K562 (cell line): ENCODE results near the gene BLVRA. TPM values are rescaled to one million over a fixed set of nuclear protein-coding genes. Genes with fewer than 3 reads are reported as not detected.
A peak's percentile ranks its signal among the peaks of the same experiment; 100 is the strongest.

Experiments used
- ATAC-seq: fragments of 200-7000 bp; cut with Tn5 transposase; 3 replicates; pipeline ENCODE4 v1.9.1; 2020; ENCODE audit warnings: moderate library complexity
- BruUV-seq: library from RNA; stranded (reverse); fragments of 400-500 nt; replicated peaks from 2 replicates; lab custom pipeline; 2021; lab: Mats Ljungman, UMichigan
- CTCF ChIA-PET: fragments of 300-600 bp; formaldehyde crosslinking; extraction: SDS; loops from one replicate; lab custom pipeline; 2021; ENCODE audit warnings: low intra/inter-chr PET ratio; lab: Yijun Ruan, JAX
- POLR2A ChIA-PET: fragments of 300-600, 350-650 bp; sonication (Branson Sonifier 250); formaldehyde crosslinking; extraction: SDS; loops from one replicate; lab custom pipeline; 2021; ENCODE audit warnings: antibody characterized with exemption, inconsistent platforms; lab: Yijun Ruan, JAX
- DNase-seq, 4 experiments: peaks; one replicate each; pipeline versions ENCODE4 v3.0.0 to v3.0.0-alpha.2; 2011 to 2018; ENCODE audit warnings: low spot score in 3 of 4, mixed read lengths in 3 of 4; ENCODE audit errors: extremely low read depth in 1 of 4
- FAIRE-seq: peaks from 2 replicates; lab custom pipeline; 2011; peaks lifted over from hg19 to GRCh38; lab: Jason Lieb, UNC
- H2AFZ ChIP-seq: 2 replicates; pipeline ENCODE4 v1.6.0; 2011; ENCODE audit warnings: low read depth, low read length, control low read depth, inconsistent platforms
- H3K27ac ChIP-seq: fragments of 200-600 bp; 3 replicates; pipeline ENCODE4 v1.8.0; 2011; ENCODE audit warnings: low read depth, mild to moderate bottlenecking, control low read depth, inconsistent platforms, low read length, moderate library complexity, mixed read lengths; ENCODE audit errors: extremely low read depth
- H3K27me3 ChIP-seq, 2 experiments: fragments of 300-600 bp in 1 of 2; 2 replicates in 1 of 2; 3 replicates in 1 of 2; pipeline versions ENCODE4 v1.6.0 to v1.8.0; 2011; ENCODE audit warnings: inconsistent platforms in 2 of 2, low read length in 2 of 2, mild to moderate bottlenecking in 1 of 2, mixed read lengths in 1 of 2, moderate library complexity in 1 of 2; ENCODE audit not compliant: control insufficient read depth in 2 of 2, insufficient read depth in 2 of 2
- H3K36me3 ChIP-seq: fragments of 300-600 bp; 3 replicates; pipeline ENCODE4 v1.8.0; 2011; ENCODE audit warnings: mild to moderate bottlenecking, low read length, inconsistent platforms; ENCODE audit not compliant: control insufficient read depth, insufficient read depth
- H3K4me1 ChIP-seq, 2 experiments: fragments of 200-600 bp in 1 of 2; replicated peaks in 1 of 2; 2 replicates in 1 of 2; 3 replicates in 1 of 2; pipeline versions ENCODE4 v1.5.1 to v1.8.0; 2011; ENCODE audit warnings: inconsistent platforms in 2 of 2, low read length in 2 of 2, mild to moderate bottlenecking in 1 of 2, mixed read lengths in 1 of 2, moderate library complexity in 1 of 2; ENCODE audit not compliant: control insufficient read depth in 2 of 2, insufficient read depth in 2 of 2
- H3K4me2 ChIP-seq: 2 replicates; pipeline ENCODE4 v1.6.1; 2011; ENCODE audit warnings: low read length, control low read depth, inconsistent platforms, mixed read lengths; ENCODE audit not compliant: insufficient read depth
- H3K4me3 ChIP-seq: fragments of 200-600 bp; sonication (generic), shearing (Covaris generic); 2 replicates; pipeline ENCODE4 v1.5.1; 2016; ENCODE audit warnings: control low read depth, inconsistent platforms
- H3K79me2 ChIP-seq: fragments of 200-600 bp; 3 replicates; pipeline ENCODE4 v1.8.0; 2011; ENCODE audit warnings: low read length, inconsistent platforms; ENCODE audit not compliant: control insufficient read depth, insufficient read depth
- H3K9ac ChIP-seq, 2 experiments: 2 replicates each; pipeline versions ENCODE4 v1.6.0 to v1.6.1; 2011; ENCODE audit warnings: low read depth in 2 of 2, low read length in 2 of 2, control low read depth in 1 of 2, inconsistent platforms in 1 of 2, mild to moderate bottlenecking in 1 of 2, mixed read lengths in 1 of 2; ENCODE audit not compliant: insufficient read depth in 1 of 2
- H3K9me1 ChIP-seq: one replicate; pipeline ENCODE4 v1.6.0; 2011; ENCODE audit warnings: inconsistent platforms, mild to moderate bottlenecking, low read length, moderate library complexity; ENCODE audit not compliant: control insufficient read depth, insufficient read depth
- H3K9me3 ChIP-seq: replicated peaks from 2 replicates; pipeline ENCODE4 v1.5.1; 2011; ENCODE audit warnings: low read depth, low read length, inconsistent platforms; ENCODE audit not compliant: control insufficient read depth, insufficient read depth
- H4K20me1 ChIP-seq: replicated peaks from 2 replicates; pipeline ENCODE4 v1.6.1; 2011; ENCODE audit warnings: low read length, inconsistent platforms, mixed read lengths; ENCODE audit not compliant: control insufficient read depth, insufficient read depth
- CREB1 ChIP-seq, 2 experiments: sonication (generic) in 1 of 2; formaldehyde crosslinking in 1 of 2; IDR thresholded peaks; 2 replicates each; pipeline versions ENCODE4 v1.6.1 to v1.8.0; 2012 to 2022; ENCODE audit warnings: inconsistent platforms in 1 of 2, mild to moderate bottlenecking in 1 of 2, missing genetic modification reagents in 1 of 2, moderate library complexity in 1 of 2
- FIP1L1 ChIP-seq: fragments of 200-400 bp; formaldehyde crosslinking; IDR thresholded peaks from 2 replicates; pipeline ENCODE4 v1.6.1; 2018; ENCODE audit warnings: mild to moderate bottlenecking, low read depth, low read length; ENCODE audit not compliant: poor library complexity, severe bottlenecking
- RB1 ChIP-seq: fragments of 450-650 bp; IDR thresholded peaks from 2 replicates; pipeline ENCODE4 v1.6.1; 2017; ENCODE audit warnings: low read depth, mild to moderate bottlenecking
- TAF9B ChIP-seq: fragments of 450-650 bp; IDR thresholded peaks from 2 replicates; pipeline ENCODE4 v1.6.1; 2018; ENCODE audit warnings: mild to moderate bottlenecking; ENCODE audit not compliant: partially characterized antibody
- TCF3 ChIP-seq: sonication (generic); formaldehyde crosslinking; IDR thresholded peaks from 2 replicates; pipeline ENCODE4 v1.4.0; 2020; ENCODE audit warnings: mild to moderate bottlenecking, missing genetic modification reagents
- ZNF263 ChIP-seq: sonication (generic); formaldehyde crosslinking; IDR thresholded peaks from 2 replicates; pipeline ENCODE4 v1.8.0; 2022; ENCODE audit warnings: mild to moderate bottlenecking, missing genetic modification reagents, borderline replicate concordance
- ZNF282 ChIP-seq: sonication (generic); formaldehyde crosslinking; IDR thresholded peaks from 2 replicates; pipeline ENCODE4 v1.8.1; 2023; ENCODE audit warnings: missing genetic modification reagents
- ZNF347 ChIP-seq: fragments of 450-650 bp; formaldehyde crosslinking; IDR thresholded peaks from 2 replicates; pipeline ENCODE4 v1.4.0; 2020; ENCODE audit warnings: low read depth, mild to moderate bottlenecking, moderate library complexity
- ZNF408 ChIP-seq: fragments of 250-450 bp; sonication (Bioruptor Pico); IDR thresholded peaks from 2 replicates; pipeline ENCODE4 v1.4.0; 2020; ENCODE audit warnings: low read depth, mild to moderate bottlenecking, moderate library complexity
- WGBS: fragments of 100-300 bp; shearing (Covaris generic); methylation state at CpG from one replicate; pipeline ENCODE4 v1.1.6; 2016; ENCODE audit warnings: low coverage, mixed read lengths; ENCODE audit not compliant: insufficient coverage; ENCODE audit errors: missing lambda C conversion rate; 5-methylcytosine and 5-hydroxymethylcytosine counted together
- in situ Hi-C: fragments of 300-500 bp; cut with MboI; formaldehyde crosslinking; loops from 4 replicates; pipeline ENCODE4 v1.15.0; 2018; ENCODE audit warnings: inconsistent platforms, mixed read lengths
- intact Hi-C: fragments of 100-400 bp; cut with micrococcal nuclease; formaldehyde crosslinking; loops from 2 replicates; pipeline ENCODE4 v1.14.2; 2022
- polyA plus RNA-seq, 8 experiments: library from polyadenylated mRNA; depleted of rRNA in 4 of 8; stranded (reverse) in 5 of 8; unstranded in 3 of 8; fragments of >200 nt; fragmentation: Nextera tagmentation in 2 of 8; fragmentation: Illumina TruSeq in 1 of 8; extraction: Ambion mirVana in 2 of 8; extraction: Trizol in 1 of 8; gene quantifications; 2 replicates each; pipeline versions ENCODE4 v1.2.1 to v1.2.3, GENCODE V29; 2011 to 2014; ENCODE audit warnings: inconsistent platforms in 1 of 8, missing spikeins in 1 of 8
- total RNA-seq, 7 experiments: library from RNA; depleted of rRNA in 6 of 7; stranded (reverse); fragments of >200 nt in 6 of 7; fragmentation: Illumina TruSeq in 2 of 7; extraction: Trizol in 2 of 7; gene quantifications; 2 replicates each; pipeline versions ENCODE4 v1.2.1 to v1.2.3, GENCODE V29; 2011 to 2021; ENCODE audit warnings: low replicate concordance in 1 of 7
- TF ChIP-seq, protein P1 (sequence below): fragments of 450-650 bp; IDR thresholded peaks from 2 replicates; pipeline ENCODE4 v1.6.1; 2016; ENCODE audit warnings: antibody characterized with exemption

Gene BLVRA
- total and polyA plus RNA-seq, 9 of the 15 experiments (the other 6 are each of a cell fraction or from before 2014, with no cell fraction given): 48.5 to 147 (median 61.5) TPM

GRCh38 chr7:43792471-43793150 lies 34.1 kb downstream of the BLVRA start:
- CTCF ChIA-PET: no interaction called here
- ATAC-seq (no peak), DNase-seq (no peak), FAIRE-seq (peak; percentile 46)
- no peak overlapping the region for H3K4me3 ChIP-seq
- in situ Hi-C loops: no loop called here
- H3K4me2 ChIP-seq: no peak overlapping the region
- H2AFZ ChIP-seq: no peak overlapping the region
- no peaks in the 10 kb centered on the region for H3K4me1 ChIP-seq
- H3K27me3 ChIP-seq: no peaks in the 10 kb centered on the region
- 73% methylated on average over 6 of the region's 6 CpGs for WGBS
- no peaks in the 10 kb centered on the region for H3K9me1 ChIP-seq
- H3K36me3 ChIP-seq: peaks cover 48% of the 10 kb centered on the region
- no peaks in the 10 kb centered on the region for H3K9me3 ChIP-seq
- POLR2A ChIA-PET: interaction anchor here (0.6 to 0.9 kb wide), 4 partner anchors 8 to 219 kb away, joined by 3 read pairs; no protein-coding TSS in a partner anchor
- no peak overlapping the region for H3K9ac ChIP-seq
- intact Hi-C loops: no loop called here
- TF ChIP-seq CREB1 (IDR thresholded peaks at IDR 0.05) (no peak), CREB1 (CRISPR knock-in tag; IDR thresholded peaks at IDR 0.05) (no peak), ZNF282 (no peak), TCF3 (CRISPR knock-in tag) (no peak), ZNF263 (CRISPR knock-in tag) (no peak), RB1 (no peak), FIP1L1 (no peak), ZNF408 (CRISPR knock-in tag) (no peak), ZNF347 (CRISPR knock-in tag) (no peak), TAF9B (no peak)
- TF ChIP-seq, protein P1, sequence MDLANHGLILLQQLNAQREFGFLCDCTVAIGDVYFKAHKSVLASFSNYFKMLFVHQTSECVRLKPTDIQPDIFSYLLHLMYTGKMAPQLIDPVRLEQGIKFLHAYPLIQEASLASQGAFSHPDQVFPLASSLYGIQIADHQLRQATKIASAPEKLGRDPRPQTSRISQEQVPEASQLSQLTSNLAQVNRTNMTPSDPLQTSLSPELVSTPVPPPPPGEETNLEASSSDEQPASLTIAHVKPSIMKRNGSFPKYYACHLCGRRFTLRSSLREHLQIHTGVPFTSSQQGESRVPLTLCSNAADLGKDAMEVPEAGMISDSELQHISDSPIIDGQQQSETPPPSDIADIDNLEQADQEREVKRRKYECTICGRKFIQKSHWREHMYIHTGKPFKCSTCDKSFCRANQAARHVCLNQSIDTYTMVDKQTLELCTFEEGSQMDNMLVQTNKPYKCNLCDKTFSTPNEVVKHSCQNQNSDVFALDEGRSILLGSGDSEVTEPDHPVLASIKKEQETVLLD: no peak
- BruUV-seq: no TSS peak
- H3K79me2 ChIP-seq: no peaks in the 10 kb centered on the region
- H3K27ac ChIP-seq: no peak overlapping the region
- no peaks in the 10 kb centered on the region for H4K20me1 ChIP-seq
